Sigmoid colon (tissue), 4 donors: ENCODE results near the gene OXT.

Experiments used
- CTCF ChIP-seq, 4 experiments: fragments of 450-650 bp in 3 of 4; fragments of 200-600 bp in 1 of 4; IDR thresholded peaks; one replicate each; pipeline ENCODE4 v1.5.1; 2016 to 2019; ENCODE audit warnings: antibody characterized with exemption in 4 of 4, mild to moderate bottlenecking in 3 of 4, moderate library complexity in 2 of 4
- EP300 ChIP-seq, 4 donors: sonication (generic); formaldehyde crosslinking; IDR thresholded peaks; one replicate each; pipeline ENCODE4 v1.6.1; 2017; ENCODE audit warnings: antibody characterized with exemption in 4 of 4
- POLR2A ChIP-seq, 2 donors: fragments of 450-650 bp; IDR thresholded peaks; one replicate each; pipeline ENCODE4 v1.6.1; 2016; ENCODE audit warnings: antibody characterized with exemption in 2 of 2, mild to moderate bottlenecking in 2 of 2, moderate library complexity in 2 of 2
- POLR2AphosphoS5 ChIP-seq, 4 donors: sonication (generic); formaldehyde crosslinking; IDR thresholded peaks; one replicate each; pipeline ENCODE4 v1.6.1; 2017; ENCODE audit warnings: antibody characterized with exemption in 4 of 4

- TF ChIP-seq CTCF (IDR thresholded peaks at IDR 0.05) (no peak), POLR2AphosphoS5 (IDR thresholded peaks at IDR 0.05) (no peak), POLR2A (IDR thresholded peaks at IDR 0.05) (no peak), EP300 (IDR thresholded peaks at IDR 0.05) (no peak)
Measured at GRCh38 chr20:3082306-3082951, 11.0 kb downstream of the OXT start.
